Right atrium auricular region (tissue), 2 donors: ENCODE results near the gene TSPAN8. TPM values are rescaled to one million over a fixed set of nuclear protein-coding genes. Genes with fewer than 3 reads are reported as not detected.
"Not testable (repeated sequence)": the region's sequence is repeated elsewhere in the genome, so short reads cannot be mapped to it uniquely, and the experiment has no call there.

ENCODE experiments used
- DNase-seq: peaks from one replicate; pipeline ENCODE4 v3.0.0-alpha.2; 2019; ENCODE audit warnings: low spot score
- H3K27ac ChIP-seq, 2 donors: fragments of 200-600 bp; sonication (generic); 1 replicate in 1 of 2; 2 replicates in 1 of 2; pipeline ENCODE4 v1.5.1; 2016 to 2019
- H3K27me3 ChIP-seq, 2 donors: fragments of 200-600 bp; sonication (generic); one replicate each; pipeline versions ENCODE4 v1.5.1 to v1.6.0; 2017 to 2019
- H3K36me3 ChIP-seq: fragments of 200-600 bp; sonication (generic); one replicate; pipeline ENCODE4 v1.5.1; 2016
- H3K4me1 ChIP-seq, 2 donors: fragments of 200-600 bp; sonication (generic); one replicate each; pipeline versions ENCODE4 v1.5.1 to v1.6.0; 2017 to 2019
- H3K4me3 ChIP-seq, 2 donors: fragments of 200-600 bp; sonication (generic); 1 replicate in 1 of 2; 2 replicates in 1 of 2; pipeline ENCODE4 v1.5.1; 2017 to 2019; ENCODE audit warnings: mild to moderate bottlenecking in 1 of 2, moderate library complexity in 1 of 2
- H3K9me3 ChIP-seq, 2 donors: fragments of 200-600 bp; sonication (generic); one replicate each; pipeline ENCODE4 v1.5.1; 2019
- total RNA-seq, 2 donors: library from RNA; depleted of rRNA; stranded (reverse); fragments of >200 nt; gene quantifications; one replicate each; pipeline ENCODE4 v1.1.0, GENCODE V29; 2016
- TF ChIP-seq, protein P1 (sequence below), 2 donors: fragments of 200-600 bp; sonication (generic); IDR thresholded peaks; one replicate each; pipeline ENCODE4 v1.5.1; 2019; ENCODE audit warnings: antibody characterized with exemption in 2 of 2

Gene TSPAN8
- total RNA-seq, 2 donors from 2014 or later: 2.2 to 2.8 TPM

DNA sequence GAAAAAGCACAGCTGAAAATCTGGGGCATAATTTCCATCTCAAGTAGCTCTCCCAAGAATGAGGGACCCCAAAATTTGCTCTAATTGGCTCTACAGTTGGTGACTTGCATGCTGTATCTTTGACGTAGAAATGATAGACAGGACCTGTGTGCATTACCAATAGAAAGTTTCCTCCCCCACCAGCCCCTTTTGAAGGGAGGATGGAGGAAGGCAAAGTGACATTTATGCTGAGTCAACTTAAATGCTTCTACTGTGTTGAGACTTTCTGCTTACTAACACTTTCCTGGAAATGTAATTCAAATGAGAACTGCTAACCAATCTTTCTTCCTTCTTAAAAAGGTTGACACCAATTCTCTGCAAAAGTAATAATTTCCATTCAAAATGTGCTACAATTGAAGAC lies 31.9 kb downstream of the TSPAN8 start:
- H3K27ac ChIP-seq: no peak overlapping the region
- no peaks in the 10 kb centered on the region for H3K4me1 ChIP-seq
- no peak overlapping the region for H3K4me3 ChIP-seq
- H3K27me3 ChIP-seq: no peaks in the 10 kb centered on the region
- no peaks in the 10 kb centered on the region for H3K9me3 ChIP-seq
- H3K36me3 ChIP-seq: no peaks in the 10 kb centered on the region
- no peak for DNase-seq
- TF ChIP-seq, protein P1, sequence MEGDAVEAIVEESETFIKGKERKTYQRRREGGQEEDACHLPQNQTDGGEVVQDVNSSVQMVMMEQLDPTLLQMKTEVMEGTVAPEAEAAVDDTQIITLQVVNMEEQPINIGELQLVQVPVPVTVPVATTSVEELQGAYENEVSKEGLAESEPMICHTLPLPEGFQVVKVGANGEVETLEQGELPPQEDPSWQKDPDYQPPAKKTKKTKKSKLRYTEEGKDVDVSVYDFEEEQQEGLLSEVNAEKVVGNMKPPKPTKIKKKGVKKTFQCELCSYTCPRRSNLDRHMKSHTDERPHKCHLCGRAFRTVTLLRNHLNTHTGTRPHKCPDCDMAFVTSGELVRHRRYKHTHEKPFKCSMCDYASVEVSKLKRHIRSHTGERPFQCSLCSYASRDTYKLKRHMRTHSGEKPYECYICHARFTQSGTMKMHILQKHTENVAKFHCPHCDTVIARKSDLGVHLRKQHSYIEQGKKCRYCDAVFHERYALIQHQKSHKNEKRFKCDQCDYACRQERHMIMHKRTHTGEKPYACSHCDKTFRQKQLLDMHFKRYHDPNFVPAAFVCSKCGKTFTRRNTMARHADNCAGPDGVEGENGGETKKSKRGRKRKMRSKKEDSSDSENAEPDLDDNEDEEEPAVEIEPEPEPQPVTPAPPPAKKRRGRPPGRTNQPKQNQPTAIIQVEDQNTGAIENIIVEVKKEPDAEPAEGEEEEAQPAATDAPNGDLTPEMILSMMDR (IDR thresholded peaks at IDR 0.05): no peak

DNA sequence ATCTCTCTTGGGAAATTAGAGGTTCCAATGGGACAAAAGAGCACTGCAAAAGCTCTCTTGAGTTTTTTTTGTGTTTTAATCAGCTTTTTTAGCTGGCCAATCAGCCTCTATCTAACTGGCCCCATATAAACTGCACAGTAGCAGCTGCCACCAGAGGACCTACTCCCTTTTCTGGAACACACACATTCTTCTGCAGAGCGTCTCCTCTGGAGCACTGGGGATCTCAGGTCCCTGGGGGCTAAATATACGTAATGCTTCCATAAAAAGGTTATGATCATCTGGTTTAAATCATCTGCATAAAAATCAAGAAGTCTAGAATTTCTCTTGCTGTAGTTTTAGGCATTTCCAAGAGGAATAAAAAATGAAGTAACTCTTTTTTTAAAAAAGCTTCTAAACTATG lies 32.3 kb downstream of the TSPAN8 start:
- Histone ChIP-seq H3K36me3 (no peaks in the 10 kb centered on the region), H3K27me3 (no peaks in the 10 kb centered on the region), H3K4me3 (no peak overlapping the region), H3K27ac (no peak overlapping the region), H3K4me1 (no peaks in the 10 kb centered on the region), H3K9me3 (no peaks in the 10 kb centered on the region)
- TF ChIP-seq, protein P1 (IDR thresholded peaks at IDR 0.05): peak in 1 of 2 donors; percentile 10
- DNase-seq: no peak

DNA sequence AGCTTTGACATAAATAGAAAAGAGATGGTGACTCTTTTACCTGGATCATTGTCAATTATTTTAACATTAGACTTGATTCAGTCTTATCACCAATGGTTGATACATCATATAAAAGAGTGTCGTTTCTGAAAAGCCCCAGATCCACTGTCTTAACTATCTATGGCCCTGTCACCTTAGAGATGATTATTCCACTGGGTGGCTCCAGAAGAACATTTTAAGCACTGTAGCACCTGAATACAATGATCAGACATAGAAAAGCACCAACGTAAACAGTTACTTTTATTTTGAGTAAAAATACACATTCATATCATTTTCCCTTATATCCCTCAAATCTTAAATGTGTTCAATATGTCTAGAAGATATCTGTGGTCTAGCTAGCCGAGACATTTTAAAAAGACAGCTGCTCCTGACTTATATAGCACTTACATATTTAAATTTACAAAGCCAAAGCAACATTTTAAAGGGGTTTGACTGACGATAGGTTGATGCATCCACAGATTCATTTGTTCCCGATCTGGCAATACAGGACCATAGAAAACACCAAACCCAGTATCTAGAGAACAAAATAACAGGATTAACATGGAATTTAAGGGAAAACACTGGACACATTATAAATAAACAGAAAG lies 32.9 kb downstream of the TSPAN8 start:
- TF ChIP-seq, protein P1 (IDR thresholded peaks at IDR 0.05): no peak
- H3K4me3 ChIP-seq: no peak overlapping the region
- DNase-seq: no peak
- no peaks in the 10 kb centered on the region for H3K9me3 ChIP-seq
- H3K36me3 ChIP-seq: no peaks in the 10 kb centered on the region
- H3K4me1 ChIP-seq: no peaks in the 10 kb centered on the region
- no peaks in the 10 kb centered on the region for H3K27me3 ChIP-seq
- no peak overlapping the region for H3K27ac ChIP-seq

DNA sequence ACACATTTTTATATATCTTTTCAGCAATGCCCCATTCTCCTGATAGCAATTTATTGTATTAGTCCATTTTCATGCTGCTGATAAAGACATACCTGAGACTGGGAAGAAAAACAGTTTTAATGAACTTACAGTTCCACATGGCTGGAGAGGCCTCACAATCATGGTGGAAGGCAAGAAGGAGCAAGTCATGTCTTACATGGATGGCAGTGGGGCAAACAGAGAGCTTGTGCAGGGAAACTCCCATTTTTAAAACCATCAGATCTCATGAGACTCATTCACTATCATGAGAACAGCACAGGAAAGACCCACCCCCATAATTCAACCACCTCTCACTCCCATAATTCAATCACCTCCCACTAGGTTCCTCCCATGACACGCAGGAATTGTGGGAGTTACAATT lies 44.7 kb downstream of the TSPAN8 start:
- H3K4me1 ChIP-seq, H3K36me3 ChIP-seq, H3K27ac ChIP-seq, H3K4me3 ChIP-seq, H3K27me3 ChIP-seq, DNase-seq, H3K9me3 ChIP-seq: not testable (repeated sequence)

DNA sequence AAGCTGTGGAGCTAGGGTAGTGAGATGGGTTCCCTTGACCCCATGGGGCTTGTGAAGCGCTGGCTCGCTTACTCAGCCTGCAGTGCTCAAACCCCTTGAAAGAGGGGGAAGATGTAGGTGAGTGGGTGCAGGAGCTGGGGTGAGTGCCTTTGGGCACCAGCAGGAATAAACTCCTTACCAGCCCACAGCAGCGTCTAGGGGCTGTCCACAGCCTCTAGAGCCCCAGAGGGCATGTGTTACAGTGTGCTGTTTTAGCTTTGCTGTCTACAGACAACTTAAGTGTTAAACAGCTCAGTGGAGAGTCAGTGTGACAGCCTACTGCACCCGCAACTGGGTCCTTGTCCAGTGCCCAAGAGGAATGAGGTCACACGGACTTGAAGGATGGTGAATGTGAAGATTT lies 48.0 kb downstream of the TSPAN8 start:
- Histone ChIP-seq H3K4me1 (no peaks in the 10 kb centered on the region), H3K27me3 (no peaks in the 10 kb centered on the region), H3K27ac (no peak overlapping the region), H3K4me3 (no peak overlapping the region), H3K9me3 (peaks cover 0 to 8% of the 10 kb centered on the region in 2 donors), H3K36me3 (no peaks in the 10 kb centered on the region)
- TF ChIP-seq, protein P1 (IDR thresholded peaks at IDR 0.05): no peak
- DNase-seq: no peak

DNA sequence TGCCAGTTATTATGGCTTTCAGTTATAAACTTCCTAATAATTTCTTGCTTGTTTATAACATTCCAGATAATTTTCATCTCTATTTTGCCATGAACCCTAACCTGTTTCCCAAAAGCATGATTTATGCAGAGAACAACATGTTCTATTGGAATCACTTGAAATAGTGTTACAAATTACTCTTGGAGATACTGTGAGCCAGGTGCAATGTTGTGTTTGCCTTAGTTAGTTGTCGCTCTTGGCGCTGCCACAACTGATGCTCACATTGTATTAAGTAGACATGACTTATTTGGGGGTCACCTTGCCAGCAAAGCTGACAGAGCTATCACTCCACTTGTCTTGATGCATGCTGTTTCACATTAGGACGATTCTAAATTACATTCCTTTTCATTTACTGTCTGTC lies 49.4 kb downstream of the TSPAN8 start:
- no peak overlapping the region for H3K4me3 ChIP-seq
- no peak overlapping the region for H3K27ac ChIP-seq
- no peaks in the 10 kb centered on the region for H3K36me3 ChIP-seq
- H3K27me3 ChIP-seq: no peaks in the 10 kb centered on the region
- H3K4me1 ChIP-seq: no peaks in the 10 kb centered on the region
- H3K9me3 ChIP-seq: peaks cover 0 to 17% of the 10 kb centered on the region in 2 donors
- TF ChIP-seq, protein P1 (IDR thresholded peaks at IDR 0.05): no peak
- DNase-seq: no peak
